ENCODE data around the gene ZCCHC14. TPM values are rescaled to one million over a fixed set of nuclear protein-coding genes. Genes with fewer than 3 reads are reported as not detected.

Gene ZCCHC14
- total RNA-seq, 1 experiment from 2014 or later, result 45.4 TPM

- no TSS peak for BruUV-seq (replicated peaks)
- no peak for TF ChIP-seq CTCF (IDR thresholded peaks at IDR 0.05; ENCODE audit: unreplicated experiment)
- H3K4me3 Mint-ChIP-seq (ENCODE audit: low read depth, unreplicated experiment), result peak overlapping the region; percentile 87
- no peaks in the 10 kb centered on the region for H3K27me3 Mint-ChIP-seq (ENCODE audit: unreplicated experiment)
- peaks cover 80% of the 10 kb centered on the region for H3K36me3 Mint-ChIP-seq (ENCODE audit: insufficient read depth, unreplicated experiment)
- H3K27ac Mint-ChIP-seq (ENCODE audit: unreplicated experiment), result peak overlapping the region; percentile 85
- no peaks in the 10 kb centered on the region for H3K9me3 Mint-ChIP-seq (ENCODE audit: low read depth, unreplicated experiment)
- intact Hi-C loops (cut with micrococcal nuclease; ENCODE audit: unreplicated experiment), result loop anchor here (1.0 to 5.0 kb wide), 2 partner anchors 76 to 243 kb away; partner anchors contain the start of gene C16orf95
- CTCF ChIA-PET, result interaction anchor here (1.1 to 1.2 kb wide), 2 partner anchors 14 to 242 kb away, joined by 6 to 7 read pairs; no protein-coding TSS in a partner anchor
- peaks cover 31% of the 10 kb centered on the region for H3K4me1 Mint-ChIP-seq (ENCODE audit: low read depth, unreplicated experiment)
- DNase-seq, result no peak
Observed at GRCh38 chr16:87393680-87394055, 99.2 kb downstream of the ZCCHC14 start.

GRCh38 chr16:87392821-87393679 is 99.8 kb downstream of the ZCCHC14 start:
- Mint-ChIP-seq H3K4me1 (ENCODE audit: low read depth, unreplicated experiment) (peaks cover 33% of the 10 kb centered on the region), H3K4me3 (ENCODE audit: low read depth, unreplicated experiment) (peak overlapping the region; percentile 87), H3K27ac (ENCODE audit: unreplicated experiment) (peak overlapping the region; percentile 85), H3K36me3 (ENCODE audit: insufficient read depth, unreplicated experiment) (peaks cover 80% of the 10 kb centered on the region), H3K9me3 (ENCODE audit: low read depth, unreplicated experiment) (no peaks in the 10 kb centered on the region), H3K27me3 (ENCODE audit: unreplicated experiment) (no peaks in the 10 kb centered on the region)
- intact Hi-C loops (cut with micrococcal nuclease; ENCODE audit: unreplicated experiment), result loop anchor here (1.0 to 5.0 kb wide), 2 partner anchors 76 to 243 kb away; partner anchors contain the start of gene C16orf95
- no peak for TF ChIP-seq CTCF (IDR thresholded peaks at IDR 0.05; ENCODE audit: unreplicated experiment)
- CTCF ChIA-PET, result interaction anchor here (1.2 kb wide), 1 partner anchor 243 kb away, joined by 6 read pairs; no protein-coding TSS in a partner anchor
- BruUV-seq (replicated peaks), result TSS peak; percentile 50
- peak; percentile 42 for DNase-seq

GRCh38 chr16:87391950-87392820 is 100.6 kb downstream of the ZCCHC14 start, which contains the start of gene MAP1LC3B:
TSS of gene MAP1LC3B (plus strand) at chr16:87392336. CDS start at chr16:87392428, 92 bp downstream.
- TF ChIP-seq CTCF (IDR thresholded peaks at IDR 0.05; ENCODE audit: unreplicated experiment), result no peak
- intact Hi-C loops (cut with micrococcal nuclease; ENCODE audit: unreplicated experiment), result loop anchor here (5.0 kb wide), 1 partner anchor 75 kb away; the partner anchor contains the start of gene C16orf95
- peaks cover 84% of the 10 kb centered on the region for H3K36me3 Mint-ChIP-seq (ENCODE audit: insufficient read depth, unreplicated experiment)
- H3K9me3 Mint-ChIP-seq (ENCODE audit: low read depth, unreplicated experiment), result no peaks in the 10 kb centered on the region
- H3K4me3 Mint-ChIP-seq (ENCODE audit: low read depth, unreplicated experiment), result peak within 1 kb of the TSS; percentile 87
- no TSS peak for BruUV-seq (replicated peaks)
- H3K27ac Mint-ChIP-seq (ENCODE audit: unreplicated experiment), result peak within 1 kb of the TSS; percentile 87
- no peaks in the 10 kb centered on the region for H3K27me3 Mint-ChIP-seq (ENCODE audit: unreplicated experiment)
- peak; percentile 100 for DNase-seq
- CTCF ChIA-PET, result interaction anchor here (1.2 kb wide), 1 partner anchor 244 kb away, joined by 6 read pairs; no protein-coding TSS in a partner anchor
- peaks cover 42% of the 10 kb centered on the region for H3K4me1 Mint-ChIP-seq (ENCODE audit: low read depth, unreplicated experiment)

- no peak for TF ChIP-seq CTCF (IDR thresholded peaks at IDR 0.05; ENCODE audit: unreplicated experiment)
- peak overlapping the region; percentile 87 for H3K27ac Mint-ChIP-seq (ENCODE audit: unreplicated experiment)
- H3K4me3 Mint-ChIP-seq (ENCODE audit: low read depth, unreplicated experiment), result peak overlapping the region; percentile 87
- H3K4me1 Mint-ChIP-seq (ENCODE audit: low read depth, unreplicated experiment), result peaks cover 50% of the 10 kb centered on the region
- peaks cover 82% of the 10 kb centered on the region for H3K36me3 Mint-ChIP-seq (ENCODE audit: insufficient read depth, unreplicated experiment)
- no peaks in the 10 kb centered on the region for H3K9me3 Mint-ChIP-seq (ENCODE audit: low read depth, unreplicated experiment)
- CTCF ChIA-PET, result no interaction called here
- intact Hi-C loops (cut with micrococcal nuclease; ENCODE audit: unreplicated experiment), result loop anchor here (5.0 kb wide), 1 partner anchor 74 kb away; the partner anchor contains the start of gene C16orf95
- TSS peak; percentile 74 for BruUV-seq (replicated peaks)
- peak; percentile 63 for DNase-seq
- no peaks in the 10 kb centered on the region for H3K27me3 Mint-ChIP-seq (ENCODE audit: unreplicated experiment)
Observed at GRCh38 chr16:87391324-87391949, 101.4 kb downstream of the ZCCHC14 start.

Data from Calu3 (cell line).